ENCODE results near the gene FOXB2.

Gene FOXB2

GRCh38 chr9:77019926-77020412, 514 bp downstream of the FOXB2 start:
- TF ChIP-seq, protein P1, sequence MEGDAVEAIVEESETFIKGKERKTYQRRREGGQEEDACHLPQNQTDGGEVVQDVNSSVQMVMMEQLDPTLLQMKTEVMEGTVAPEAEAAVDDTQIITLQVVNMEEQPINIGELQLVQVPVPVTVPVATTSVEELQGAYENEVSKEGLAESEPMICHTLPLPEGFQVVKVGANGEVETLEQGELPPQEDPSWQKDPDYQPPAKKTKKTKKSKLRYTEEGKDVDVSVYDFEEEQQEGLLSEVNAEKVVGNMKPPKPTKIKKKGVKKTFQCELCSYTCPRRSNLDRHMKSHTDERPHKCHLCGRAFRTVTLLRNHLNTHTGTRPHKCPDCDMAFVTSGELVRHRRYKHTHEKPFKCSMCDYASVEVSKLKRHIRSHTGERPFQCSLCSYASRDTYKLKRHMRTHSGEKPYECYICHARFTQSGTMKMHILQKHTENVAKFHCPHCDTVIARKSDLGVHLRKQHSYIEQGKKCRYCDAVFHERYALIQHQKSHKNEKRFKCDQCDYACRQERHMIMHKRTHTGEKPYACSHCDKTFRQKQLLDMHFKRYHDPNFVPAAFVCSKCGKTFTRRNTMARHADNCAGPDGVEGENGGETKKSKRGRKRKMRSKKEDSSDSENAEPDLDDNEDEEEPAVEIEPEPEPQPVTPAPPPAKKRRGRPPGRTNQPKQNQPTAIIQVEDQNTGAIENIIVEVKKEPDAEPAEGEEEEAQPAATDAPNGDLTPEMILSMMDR (IDR thresholded peaks at IDR 0.05), result no peak
- no peak for TF ChIP-seq ZFX (IDR thresholded peaks at IDR 0.05; ENCODE audit: borderline replicate concordance)
- H3K27ac ChIP-seq, result no peak overlapping the region

- no peak overlapping the region for H3K27ac ChIP-seq
These were observed 1.2 kb downstream of the FOXB2 start for GRCh38 chr9:77020413-77021290.

DNA sequence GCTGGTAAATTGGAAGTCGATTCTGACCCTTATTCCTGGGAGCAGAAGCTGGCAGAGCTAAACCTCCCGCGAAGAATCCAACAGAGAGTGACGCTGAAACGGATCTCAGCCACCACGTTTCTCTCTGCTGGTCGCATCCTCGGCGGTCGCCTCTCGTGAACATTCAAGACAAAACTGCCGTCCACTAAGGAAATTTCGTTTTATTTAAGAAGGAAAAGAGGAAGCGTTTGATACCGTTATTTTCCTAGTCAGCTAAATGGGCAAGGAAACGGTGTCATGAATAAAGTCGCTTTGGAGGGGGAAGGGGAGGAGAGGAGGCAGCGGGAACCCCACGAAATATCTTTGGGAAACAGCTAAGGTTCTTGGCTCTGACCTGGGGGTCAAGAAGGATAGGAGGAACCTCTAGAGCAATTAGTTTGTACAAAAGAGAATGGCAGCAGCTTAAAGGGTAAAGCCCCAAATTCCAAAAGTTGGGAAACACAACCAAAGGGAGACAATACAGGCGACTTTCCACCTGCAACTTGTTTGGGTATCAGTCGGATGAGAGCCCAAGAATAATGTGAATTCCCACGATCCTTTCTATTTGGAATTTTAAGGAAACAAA, 1.9 kb downstream of the FOXB2 start:
- H3K27ac ChIP-seq, result peak overlapping the region; percentile 31

More at GRCh38 chr9:77020413-77021290, 1.2 kb downstream of the FOXB2 start:
- TF ChIP-seq, protein P1 (IDR thresholded peaks at IDR 0.05), result no peak; the same call in 1 of the 2 replicates
- no peak for TF ChIP-seq ZFX (IDR thresholded peaks at IDR 0.05; ENCODE audit: borderline replicate concordance)

GRCh38 chr9:77021922-77022782, 2.7 kb downstream of the FOXB2 start:
- TF ChIP-seq ZFX (IDR thresholded peaks at IDR 0.05; ENCODE audit: borderline replicate concordance), result no peak
- TF ChIP-seq, protein P1 (IDR thresholded peaks at IDR 0.05), result no peak
- peak overlapping the region; percentile 31 for H3K27ac ChIP-seq

More for the DNA sequence above, 1.9 kb downstream of the FOXB2 start:
- no peak for TF ChIP-seq ZFX (IDR thresholded peaks at IDR 0.05; ENCODE audit: borderline replicate concordance)
- TF ChIP-seq, protein P1 (IDR thresholded peaks at IDR 0.05), result no peak

GRCh38 chr9:77022783-77023440, 3.5 kb downstream of the FOXB2 start:
- no peak for TF ChIP-seq ZFX (IDR thresholded peaks at IDR 0.05; ENCODE audit: borderline replicate concordance)
- TF ChIP-seq, protein P1 (IDR thresholded peaks at IDR 0.05), result no peak
- no peak overlapping the region for H3K27ac ChIP-seq

GRCh38 chr9:77023726-77024125, 4.3 kb downstream of the FOXB2 start:
- H3K27ac ChIP-seq, result no peak overlapping the region
- TF ChIP-seq, protein P1 (IDR thresholded peaks at IDR 0.05), result no peak
- TF ChIP-seq ZFX (IDR thresholded peaks at IDR 0.05; ENCODE audit: borderline replicate concordance), result no peak
